Measurements from ENCODE around the gene HCAR3. TPM values are rescaled to one million over a fixed set of nuclear protein-coding genes. Genes with fewer than 3 reads are reported as not detected.
"Not testable (repeated sequence)": the region's sequence is repeated elsewhere in the genome, so short reads cannot be mapped to it uniquely, and the experiment has no call there.

Gene HCAR3
- total and polyA plus RNA-seq, 4 donors: 0.08 to 1.3 (median 0.10) TPM; not detected in 1

GRCh38 chr12:122700038-122700710, 16.4 kb downstream of the HCAR3 start:
- H3K27me3 ChIP-seq (ENCODE audit: control insufficient read depth in 4 of 4, insufficient read depth in 4 of 4, low read length in 3 of 4); H3K9me3 ChIP-seq (ENCODE audit: control insufficient read depth in 4 of 4, low read length in 3 of 4); DNase-seq (ENCODE audit: low spot score); H3K4me3 ChIP-seq (ENCODE audit: low read depth in 1 of 3, low read length in 3 of 3); H3K27ac ChIP-seq (ENCODE audit: low read depth in 1 of 2, low read length in 2 of 2); H3K9ac ChIP-seq (ENCODE audit: low read depth in 1 of 2, low read length in 2 of 2); H3K4me1 ChIP-seq (ENCODE audit: control insufficient read depth in 4 of 4, insufficient read depth in 4 of 4, low read length in 3 of 4); H3K36me3 ChIP-seq (ENCODE audit: control insufficient read depth in 4 of 4, insufficient read depth in 3 of 4, low read depth in 1 of 4, low read length in 3 of 4): not testable (repeated sequence)
- 80% methylated on average over 2 of the region's 9 CpGs for WGBS

DNA sequence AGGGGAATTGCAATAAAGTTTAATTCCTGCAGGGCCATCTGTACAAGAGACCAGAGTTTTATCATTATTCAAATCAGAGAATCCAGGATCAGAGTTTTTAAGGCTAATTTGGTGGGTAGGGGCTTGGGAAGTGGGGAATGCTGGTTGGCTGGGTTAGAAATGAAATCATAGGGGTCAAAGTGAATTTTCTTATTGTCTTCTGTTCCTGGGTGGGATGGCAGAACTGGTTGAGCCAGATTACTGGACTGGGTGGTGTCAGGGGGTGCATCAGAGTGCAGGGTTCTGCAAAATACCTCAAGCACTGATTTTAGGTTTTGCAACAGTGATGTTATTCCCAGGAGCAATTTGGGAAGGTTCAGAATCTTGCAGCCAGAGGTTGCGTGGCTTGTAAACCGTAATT, 19.7 kb downstream of the HCAR3 start:
- H3K27me3 ChIP-seq (ENCODE audit: control insufficient read depth in 4 of 4, insufficient read depth in 4 of 4, low read length in 3 of 4); H3K4me1 ChIP-seq (ENCODE audit: control insufficient read depth in 4 of 4, insufficient read depth in 4 of 4, low read length in 3 of 4); H3K9ac ChIP-seq (ENCODE audit: low read depth in 1 of 2, low read length in 2 of 2); H3K4me3 ChIP-seq (ENCODE audit: low read depth in 1 of 3, low read length in 3 of 3); DNase-seq (ENCODE audit: low spot score); H3K27ac ChIP-seq (ENCODE audit: low read depth in 1 of 2, low read length in 2 of 2); H3K36me3 ChIP-seq (ENCODE audit: control insufficient read depth in 4 of 4, insufficient read depth in 3 of 4, low read depth in 1 of 4, low read length in 3 of 4); H3K9me3 ChIP-seq (ENCODE audit: control insufficient read depth in 4 of 4, low read length in 3 of 4): not testable (repeated sequence)
- 87% methylated on average over 2 of the region's 2 CpGs for WGBS

DNA sequence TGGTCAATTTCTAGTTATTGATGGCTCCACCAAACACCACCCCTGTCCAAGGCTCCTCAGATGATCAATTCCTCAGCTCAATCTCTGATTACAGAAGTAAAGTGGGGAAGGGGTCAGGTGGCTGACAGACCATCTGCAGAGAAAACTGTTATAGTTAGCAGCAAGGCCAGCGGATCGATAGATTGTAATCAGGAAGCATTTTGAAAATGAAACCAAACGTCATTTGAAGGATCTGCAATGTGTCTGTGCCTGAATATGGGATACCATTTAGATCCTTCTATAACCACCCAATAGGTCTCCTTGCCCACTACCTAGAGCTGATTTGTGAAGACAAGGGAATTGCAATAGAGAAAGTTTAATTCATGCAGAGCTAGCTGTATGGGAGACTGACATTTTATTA, 25.0 kb downstream of the HCAR3 start:
- no peak overlapping the region for H3K4me3 ChIP-seq (ENCODE audit: low read depth in 1 of 3, low read length in 3 of 3)
- TF ChIP-seq EGR1 (IDR thresholded peaks at IDR 0.05; ENCODE audit: low read depth in 2 of 2) (no peak), RXRA (IDR thresholded peaks at IDR 0.05) (no peak), YY1 (IDR thresholded peaks at IDR 0.05) (no peak), HNF4A (conservative IDR thresholded peaks at IDR 0.05) (no peak), SP1 (IDR thresholded peaks at IDR 0.05) (no peak), NR2F2 (IDR thresholded peaks at IDR 0.05) (no peak), RAD21 (IDR thresholded peaks at IDR 0.05) (no peak), FOXA2 (IDR thresholded peaks at IDR 0.05) (no peak), GABPA (IDR thresholded peaks at IDR 0.05 in 1 of 2, conservative IDR thresholded peaks at IDR 0.05 in 1 of 2) (no peak), MAX (IDR thresholded peaks at IDR 0.05) (no peak), HNF4G (IDR thresholded peaks at IDR 0.05) (no peak), CTCF (IDR thresholded peaks at IDR 0.05; ENCODE audit: low read depth, low read length, missing input control) (no peak)
- TF ChIP-seq, protein P1, sequence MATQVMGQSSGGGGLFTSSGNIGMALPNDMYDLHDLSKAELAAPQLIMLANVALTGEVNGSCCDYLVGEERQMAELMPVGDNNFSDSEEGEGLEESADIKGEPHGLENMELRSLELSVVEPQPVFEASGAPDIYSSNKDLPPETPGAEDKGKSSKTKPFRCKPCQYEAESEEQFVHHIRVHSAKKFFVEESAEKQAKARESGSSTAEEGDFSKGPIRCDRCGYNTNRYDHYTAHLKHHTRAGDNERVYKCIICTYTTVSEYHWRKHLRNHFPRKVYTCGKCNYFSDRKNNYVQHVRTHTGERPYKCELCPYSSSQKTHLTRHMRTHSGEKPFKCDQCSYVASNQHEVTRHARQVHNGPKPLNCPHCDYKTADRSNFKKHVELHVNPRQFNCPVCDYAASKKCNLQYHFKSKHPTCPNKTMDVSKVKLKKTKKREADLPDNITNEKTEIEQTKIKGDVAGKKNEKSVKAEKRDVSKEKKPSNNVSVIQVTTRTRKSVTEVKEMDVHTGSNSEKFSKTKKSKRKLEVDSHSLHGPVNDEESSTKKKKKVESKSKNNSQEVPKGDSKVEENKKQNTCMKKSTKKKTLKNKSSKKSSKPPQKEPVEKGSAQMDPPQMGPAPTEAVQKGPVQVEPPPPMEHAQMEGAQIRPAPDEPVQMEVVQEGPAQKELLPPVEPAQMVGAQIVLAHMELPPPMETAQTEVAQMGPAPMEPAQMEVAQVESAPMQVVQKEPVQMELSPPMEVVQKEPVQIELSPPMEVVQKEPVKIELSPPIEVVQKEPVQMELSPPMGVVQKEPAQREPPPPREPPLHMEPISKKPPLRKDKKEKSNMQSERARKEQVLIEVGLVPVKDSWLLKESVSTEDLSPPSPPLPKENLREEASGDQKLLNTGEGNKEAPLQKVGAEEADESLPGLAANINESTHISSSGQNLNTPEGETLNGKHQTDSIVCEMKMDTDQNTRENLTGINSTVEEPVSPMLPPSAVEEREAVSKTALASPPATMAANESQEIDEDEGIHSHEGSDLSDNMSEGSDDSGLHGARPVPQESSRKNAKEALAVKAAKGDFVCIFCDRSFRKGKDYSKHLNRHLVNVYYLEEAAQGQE (IDR thresholded peaks at IDR 0.05): no peak
- TF ChIP-seq, protein P2, sequence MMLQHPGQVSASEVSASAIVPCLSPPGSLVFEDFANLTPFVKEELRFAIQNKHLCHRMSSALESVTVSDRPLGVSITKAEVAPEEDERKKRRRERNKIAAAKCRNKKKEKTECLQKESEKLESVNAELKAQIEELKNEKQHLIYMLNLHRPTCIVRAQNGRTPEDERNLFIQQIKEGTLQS (IDR thresholded peaks at IDR 0.05): no peak
- no peak for DNase-seq (ENCODE audit: low spot score)
- 50% methylated on average over 3 of the region's 3 CpGs for WGBS
- no peaks in the 10 kb centered on the region for H3K36me3 ChIP-seq (ENCODE audit: control insufficient read depth in 4 of 4, insufficient read depth in 3 of 4, low read depth in 1 of 4, low read length in 3 of 4)
- H3K9me3 ChIP-seq (ENCODE audit: control insufficient read depth in 4 of 4, low read length in 3 of 4): no peaks in the 10 kb centered on the region
- no peak overlapping the region for H3K9ac ChIP-seq (ENCODE audit: low read depth in 1 of 2, low read length in 2 of 2)
- H3K27me3 ChIP-seq (ENCODE audit: control insufficient read depth in 4 of 4, insufficient read depth in 4 of 4, low read length in 3 of 4): no peaks in the 10 kb centered on the region
- no peak overlapping the region for H3K27ac ChIP-seq (ENCODE audit: low read depth in 1 of 2, low read length in 2 of 2)
- H3K4me1 ChIP-seq (ENCODE audit: control insufficient read depth in 4 of 4, insufficient read depth in 4 of 4, low read length in 3 of 4): peaks cover 0 to 3% (median 0%) of the 10 kb centered on the region in 4 donors
